WTC11 (cell line): ENCODE measurements around the gene C19orf47. TPM values are rescaled to one million over a fixed set of nuclear protein-coding genes. Genes with fewer than 3 reads are reported as not detected.
A peak's percentile ranks its signal among the peaks of the same experiment; 100 is the strongest.

Source experiments
- ATAC-seq: fragments of 200-7000 bp; cut with Tn5 transposase; 2 replicates; pipeline ENCODE4 v1.10.0; 2021; ENCODE audit warnings: mild to moderate bottlenecking, moderate library complexity
- CTCF ChIA-PET: fragments of 300-600 bp; sonication (Branson Sonifier 250); formaldehyde crosslinking; loops from one replicate; lab custom pipeline; 2021; ENCODE audit warnings: antibody characterized with exemption; lab: Charles Lee
- POLR2A ChIA-PET: fragments of 350-600 bp; sonication (Branson Sonifier 250); formaldehyde crosslinking; loops from one replicate; lab custom pipeline; 2021; ENCODE audit warnings: antibody characterized with exemption; lab: Charles Lee
- DNase-seq: peaks from one replicate; pipeline ENCODE4 v3.0.0; 2021; ENCODE audit warnings: low spot score
- H3K27ac Mint-ChIP-seq: 2 replicates; pipeline ENCODE4 v1.8.0; 2021; ENCODE audit warnings: mixed read lengths
- H3K27me3 Mint-ChIP-seq: 2 replicates; pipeline ENCODE4 v1.8.0; 2021; ENCODE audit warnings: low read depth, mild to moderate bottlenecking, moderate library complexity, mixed read lengths
- H3K36me3 Mint-ChIP-seq: 2 replicates; pipeline ENCODE4 v1.8.0; 2021; ENCODE audit warnings: mixed read lengths
- H3K4me1 Mint-ChIP-seq: 2 replicates; pipeline ENCODE4 v1.8.0; 2022; ENCODE audit warnings: mixed read lengths
- H3K4me3 Mint-ChIP-seq: 2 replicates; pipeline ENCODE4 v1.8.0; 2021; ENCODE audit warnings: mild to moderate bottlenecking, moderate library complexity, mixed read lengths
- H3K9me3 Mint-ChIP-seq: 2 replicates; pipeline ENCODE4 v1.8.0; 2021; ENCODE audit warnings: mixed read lengths
- AFF4 ChIP-seq: sonication (generic); formaldehyde crosslinking; IDR thresholded peaks from 2 replicates; pipeline ENCODE4 v1.8.1; 2023; ENCODE audit warnings: mild to moderate bottlenecking, missing genetic modification reagents, borderline replicate concordance
- E2F5 ChIP-seq: sonication (generic); formaldehyde crosslinking; IDR thresholded peaks from 2 replicates; pipeline ENCODE4 v1.8.1; 2022; ENCODE audit warnings: mild to moderate bottlenecking, moderate library complexity, missing genetic modification reagents
- EMX1 ChIP-seq: fragments of 250-450 bp; sonication (Bioruptor Pico); IDR thresholded peaks from 2 replicates; pipeline ENCODE4 v1.8.0; 2021; ENCODE audit warnings: mild to moderate bottlenecking
- FOXK1 ChIP-seq: sonication (generic); formaldehyde crosslinking; IDR thresholded peaks from 2 replicates; pipeline ENCODE4 v1.8.0; 2022; ENCODE audit warnings: mild to moderate bottlenecking, moderate library complexity, missing genetic modification reagents
- GRHL2 ChIP-seq: fragments of 250-450 bp; sonication (Bioruptor Pico); IDR thresholded peaks from 2 replicates; pipeline ENCODE4 v1.8.0; 2022; ENCODE audit warnings: mild to moderate bottlenecking, moderate library complexity; ENCODE audit not compliant: insufficient replicate concordance, severe bottlenecking
- KAT7 ChIP-seq: sonication (generic); formaldehyde crosslinking; IDR thresholded peaks from 2 replicates; pipeline ENCODE4 v1.8.1; 2023; ENCODE audit warnings: missing genetic modification reagents, mild to moderate bottlenecking, borderline replicate concordance
- MYBL2 ChIP-seq: sonication (generic); formaldehyde crosslinking; IDR thresholded peaks from 2 replicates; pipeline ENCODE4 v1.8.1; 2023; ENCODE audit warnings: mild to moderate bottlenecking, moderate library complexity, missing genetic modification reagents
- TCF7 ChIP-seq: sonication (generic); formaldehyde crosslinking; IDR thresholded peaks from 2 replicates; pipeline ENCODE4 v1.8.0; 2022; ENCODE audit warnings: mild to moderate bottlenecking, low read depth, missing genetic modification reagents, moderate library complexity
- ZBTB21 ChIP-seq: sonication (generic); formaldehyde crosslinking; IDR thresholded peaks from 2 replicates; pipeline ENCODE4 v1.8.1; 2023; ENCODE audit warnings: mild to moderate bottlenecking, missing genetic modification reagents, borderline replicate concordance
- ZNF263 ChIP-seq: sonication (generic); formaldehyde crosslinking; IDR thresholded peaks from 2 replicates; pipeline ENCODE4 v1.8.1; 2022; ENCODE audit warnings: low read depth, mild to moderate bottlenecking, moderate library complexity, missing genetic modification reagents
- ZNF317 ChIP-seq: sonication (generic); formaldehyde crosslinking; IDR thresholded peaks from 2 replicates; pipeline ENCODE4 v1.8.1; 2023; ENCODE audit warnings: low read depth, mild to moderate bottlenecking, moderate library complexity, missing genetic modification reagents, borderline replicate concordance
- ZNF423 ChIP-seq: fragments of 250-450 bp; sonication (Bioruptor Pico); IDR thresholded peaks from 2 replicates; pipeline ENCODE4 v2.1.2; 2022; ENCODE audit warnings: mild to moderate bottlenecking, moderate library complexity
- ZNF512 ChIP-seq: sonication (generic); formaldehyde crosslinking; IDR thresholded peaks from 2 replicates; pipeline ENCODE4 v1.8.1; 2022; ENCODE audit warnings: missing genetic modification reagents, borderline replicate concordance
- ZNF532 ChIP-seq: fragments of 250-450 bp; sonication (Bioruptor Pico); IDR thresholded peaks from 2 replicates; pipeline ENCODE4 v1.9.0; 2021; ENCODE audit warnings: mild to moderate bottlenecking, borderline replicate concordance
- total RNA-seq: library from RNA; stranded (reverse); gene quantifications from 3 replicates; pipeline ENCODE4 v1.2.3, GENCODE V29; 2021
- TF ChIP-seq, protein P1 (sequence below): sonication (generic); formaldehyde crosslinking; IDR thresholded peaks from 2 replicates; pipeline ENCODE4 v1.8.0; 2023; ENCODE audit warnings: missing genetic modification reagents
- TF ChIP-seq, protein P2 (sequence below): sonication (generic); formaldehyde crosslinking; IDR thresholded peaks from 2 replicates; pipeline ENCODE4 v1.8.0; 2022; ENCODE audit warnings: mild to moderate bottlenecking, missing genetic modification reagents

The C19orf47 gene
- total RNA-seq, 1 experiment from 2014 or later, result 15.6 TPM

- TF ChIP-seq, protein P1, sequence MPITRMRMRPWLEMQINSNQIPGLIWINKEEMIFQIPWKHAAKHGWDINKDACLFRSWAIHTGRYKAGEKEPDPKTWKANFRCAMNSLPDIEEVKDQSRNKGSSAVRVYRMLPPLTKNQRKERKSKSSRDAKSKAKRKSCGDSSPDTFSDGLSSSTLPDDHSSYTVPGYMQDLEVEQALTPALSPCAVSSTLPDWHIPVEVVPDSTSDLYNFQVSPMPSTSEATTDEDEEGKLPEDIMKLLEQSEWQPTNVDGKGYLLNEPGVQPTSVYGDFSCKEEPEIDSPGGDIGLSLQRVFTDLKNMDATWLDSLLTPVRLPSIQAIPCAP, result no peak
- TF ChIP-seq FOXK1 (no peak), ZNF512 (no peak)
Observed at GRCh38 chr19:40315812-40316470, 32.3 kb downstream of the C19orf47 start (continued).

DNA sequence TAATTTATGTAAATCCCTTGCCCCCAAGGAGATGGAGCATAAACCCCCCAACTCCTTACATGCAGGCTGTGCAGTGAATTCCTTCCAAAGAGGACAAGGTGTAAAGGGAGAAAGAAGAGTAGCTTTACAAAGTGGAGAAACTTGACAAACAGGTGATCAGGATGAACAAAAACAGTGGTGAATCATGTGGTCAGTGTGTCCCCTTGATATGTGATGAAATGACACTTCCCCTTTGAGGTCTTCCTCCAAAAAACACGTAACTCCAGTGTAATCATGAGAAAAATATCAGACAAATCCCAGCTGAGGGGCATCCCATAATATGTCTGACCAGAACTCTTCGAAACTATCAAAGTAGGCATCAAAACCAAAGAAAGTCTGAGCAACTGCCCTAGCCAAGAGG lies 33.5 kb downstream of the C19orf47 start:
- no peaks in the 10 kb centered on the region for H3K36me3 Mint-ChIP-seq

More for the DNA sequence above, 33.5 kb downstream of the C19orf47 start:
- no peak for DNase-seq
- POLR2A ChIA-PET, result interaction anchor here (0.6 kb wide), 1 partner anchor 376 kb away, joined by 4 read pairs; no protein-coding TSS in a partner anchor
- CTCF ChIA-PET, result interaction anchor here (3.1 kb wide), 1 partner anchor 10 kb away, joined by 18 read pairs; no protein-coding TSS in a partner anchor
- ATAC-seq, result no peak
- Mint-ChIP-seq H3K4me1 (no peaks in the 10 kb centered on the region), H3K27me3 (no peaks in the 10 kb centered on the region), H3K4me3 (no peak overlapping the region), H3K27ac (0 out of 2 replicates have a peak overlapping the region, but pooled peaks have one; percentile 17), H3K9me3 (no peaks in the 10 kb centered on the region)
- TF ChIP-seq MYBL2 (CRISPR knock-in tag) (no peak), ZNF423 (CRISPR knock-in tag) (no peak), KAT7 (CRISPR knock-in tag) (no peak), ZNF317 (no peak), ZBTB21 (CRISPR knock-in tag) (no peak), GRHL2 (CRISPR knock-in tag) (no peak), ZNF263 (CRISPR knock-in tag) (no peak), TCF7 (no peak), E2F5 (no peak), ZNF532 (no peak), EMX1 (CRISPR knock-in tag) (no peak), AFF4 (CRISPR knock-in tag) (no peak)
- TF ChIP-seq, protein P2, sequence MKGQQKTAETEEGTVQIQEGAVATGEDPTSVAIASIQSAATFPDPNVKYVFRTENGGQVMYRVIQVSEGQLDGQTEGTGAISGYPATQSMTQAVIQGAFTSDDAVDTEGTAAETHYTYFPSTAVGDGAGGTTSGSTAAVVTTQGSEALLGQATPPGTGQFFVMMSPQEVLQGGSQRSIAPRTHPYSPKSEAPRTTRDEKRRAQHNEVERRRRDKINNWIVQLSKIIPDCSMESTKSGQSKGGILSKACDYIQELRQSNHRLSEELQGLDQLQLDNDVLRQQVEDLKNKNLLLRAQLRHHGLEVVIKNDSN (CRISPR knock-in tag), result no peak
